ENCODE measurements around the gene FAM174C. TPM values are rescaled to one million over a fixed set of nuclear protein-coding genes. Genes with fewer than 3 reads are reported as not detected.

FAM174C gene
- polyA plus RNA-seq, 1 of the 3 experiments (the other 2 are of a cell fraction): 78.0 TPM

DNA sequence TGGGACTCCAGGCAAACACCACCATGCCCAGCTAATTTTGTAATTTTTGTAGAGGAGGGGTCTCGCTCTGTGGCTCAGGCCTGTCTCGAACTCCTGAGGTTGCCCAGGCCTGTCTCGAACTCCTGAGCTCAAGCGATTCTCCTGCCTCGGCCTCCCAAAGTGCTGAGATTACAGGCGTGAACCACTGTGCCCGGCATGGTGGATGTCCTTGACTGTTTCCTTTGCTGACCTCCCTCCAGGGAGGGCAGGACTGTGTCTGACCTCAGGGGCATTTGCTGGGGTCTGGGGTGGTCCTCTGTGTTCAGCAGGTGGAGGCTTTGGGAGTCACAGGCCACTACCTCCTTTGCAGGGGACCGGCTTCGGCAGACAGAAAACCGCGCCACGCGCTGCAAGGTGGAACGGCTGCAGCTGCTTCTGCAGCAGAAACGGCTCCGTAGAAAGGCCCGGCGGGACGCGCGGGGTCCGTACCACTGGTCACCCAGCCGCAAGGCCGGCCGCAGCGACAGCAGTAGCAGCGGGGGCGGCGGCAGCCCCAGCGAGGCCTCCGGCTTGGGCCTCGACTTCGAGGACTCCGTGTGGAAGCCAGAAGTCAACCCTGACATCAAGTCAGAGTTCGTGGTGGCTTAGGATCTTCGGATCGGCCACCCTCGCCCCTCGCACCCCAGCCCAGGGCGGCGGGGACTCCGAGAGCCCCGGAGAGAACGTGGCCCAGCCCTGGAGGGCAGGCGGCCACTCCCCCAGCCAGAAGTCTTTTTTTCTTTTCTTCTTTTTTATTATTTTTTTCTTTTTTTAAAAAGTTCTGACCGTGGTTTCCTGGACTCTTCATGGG is 18.5 kb upstream of the FAM174C start:
- H3K27me3 ChIP-seq (ENCODE audit: insufficient read depth): no peaks in the 10 kb centered on the region
- H4K20me1 ChIP-seq (ENCODE audit: insufficient read depth): peaks cover 56% of the 10 kb centered on the region
- ChIA-PET CTCF (interaction anchor here (7.8 to 18.6 kb wide), 2 partner anchors 9 to 14 kb away, joined by 99 to 594 read pairs; partner anchors contain the start of gene ATP5F1D), POLR2A (interaction anchor here (2.1 to 4.8 kb wide), 2 partner anchors 12 kb away, joined by 13 to 34 read pairs; partner anchors contain the start of gene CIRBP)
- H3K4me2 ChIP-seq: no peak overlapping the region
- H3K4me3 ChIP-seq (ENCODE audit: low read depth in 2 of 2, low read length in 1 of 2): no peak overlapping the region
- H3K27ac ChIP-seq (ENCODE audit: low read depth in 2 of 2, low read length in 1 of 2): peak overlapping the region in 1 of 2 experiments; percentile 99; a peak in 2 of 4 replicates
- TF ChIP-seq NFIC (IDR thresholded peaks at IDR 0.05; ENCODE audit: borderline replicate concordance) (no peak), REST (IDR thresholded peaks at IDR 0.05; ENCODE audit: low read depth, low read length) (no peak), USF1 (IDR thresholded peaks at IDR 0.05; ENCODE audit: borderline replicate concordance, low read depth) (no peak), NRF1 (IDR thresholded peaks at IDR 0.05; ENCODE audit: low read depth, low read length) (no peak), JUND (IDR thresholded peaks at IDR 0.05) (no peak), RFX5 (IDR thresholded peaks at IDR 0.05; ENCODE audit: low read length) (no peak), FOXJ3 (CRISPR knock-in tag; IDR thresholded peaks at IDR 0.05) (no peak), SMC3 (IDR thresholded peaks at IDR 0.05; ENCODE audit: low read depth, low read length) (no peak), RCOR1 (IDR thresholded peaks at IDR 0.05; ENCODE audit: low read length) (no peak)
- TF ChIP-seq, protein P1, sequence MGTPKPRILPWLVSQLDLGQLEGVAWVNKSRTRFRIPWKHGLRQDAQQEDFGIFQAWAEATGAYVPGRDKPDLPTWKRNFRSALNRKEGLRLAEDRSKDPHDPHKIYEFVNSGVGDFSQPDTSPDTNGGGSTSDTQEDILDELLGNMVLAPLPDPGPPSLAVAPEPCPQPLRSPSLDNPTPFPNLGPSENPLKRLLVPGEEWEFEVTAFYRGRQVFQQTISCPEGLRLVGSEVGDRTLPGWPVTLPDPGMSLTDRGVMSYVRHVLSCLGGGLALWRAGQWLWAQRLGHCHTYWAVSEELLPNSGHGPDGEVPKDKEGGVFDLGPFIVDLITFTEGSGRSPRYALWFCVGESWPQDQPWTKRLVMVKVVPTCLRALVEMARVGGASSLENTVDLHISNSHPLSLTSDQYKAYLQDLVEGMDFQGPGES (IDR thresholded peaks at IDR 0.05; ENCODE audit: low read depth, low read length): no peak
- H3K36me3 ChIP-seq (replicated peaks in 1 of 2; ENCODE audit: control insufficient read depth in 1 of 2, insufficient read depth in 2 of 2, low read length in 1 of 2): peaks cover 41 to 53% of the 10 kb centered on the region in 2 experiments
- H3K9me2 ChIP-seq: no peaks in the 10 kb centered on the region
- no peaks in the 10 kb centered on the region for H3K9me3 ChIP-seq
- DNase-seq: no peak
- H2AFZ ChIP-seq (ENCODE audit: low read depth): no peak overlapping the region
- peaks cover 71% of the 10 kb centered on the region for H3F3A ChIP-seq (replicated peaks; ENCODE audit: insufficient read depth)
- WGBS (ENCODE audit: low lambda C conversion rate): 93% methylated on average over 34 of the region's 46 CpGs
- peaks cover 70% of the 10 kb centered on the region for H3K79me2 ChIP-seq (ENCODE audit: insufficient read depth)
- peaks cover 46 to 60% of the 10 kb centered on the region in 2 experiments for H3K4me1 ChIP-seq (ENCODE audit: control insufficient read depth in 1 of 2, insufficient read depth in 2 of 2, low read depth in 1 of 2, low read length in 1 of 2)
- H3K9ac ChIP-seq: no peak overlapping the region

Data from SK-N-SH (cell line).